GM18520 (cell line): Measurements from ENCODE around the gene FAT1.

ENCODE experiments used
- ATAC-seq: cut with Tn5 transposase; IDR thresholded peaks from one replicate; pipeline ENCODE4 v1.9.1; 2021; ENCODE audit not compliant: unreplicated experiment

FAT1 gene

GRCh38 chr4:186752325-186752724, 28.7 kb upstream of the FAT1 start:
- no peak for ATAC-seq

- ATAC-seq = no peak
These were observed 26.1 kb upstream of the FAT1 start for GRCh38 chr4:186749611-186750281.

- ATAC-seq = no peak
These were observed 22.9 kb upstream of the FAT1 start for GRCh38 chr4:186746581-186746980.

DNA sequence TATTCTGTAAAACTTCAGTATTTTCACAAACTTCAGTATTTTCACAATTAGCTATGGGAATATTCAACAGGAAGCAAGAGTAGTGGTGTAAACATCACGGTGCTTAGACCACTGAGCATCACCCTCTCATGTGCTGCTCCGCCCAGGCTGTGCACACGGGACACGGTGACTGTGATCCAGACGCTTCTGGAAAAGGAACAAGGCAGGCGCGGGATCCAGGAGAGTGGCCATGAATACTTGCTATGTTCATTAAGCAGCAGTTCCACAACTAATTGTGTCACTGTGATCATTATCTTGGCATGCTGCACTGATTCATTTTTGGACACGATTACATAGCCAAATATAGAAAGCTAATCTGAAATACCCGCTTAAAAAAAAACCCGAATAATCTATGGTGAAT, 19.6 kb upstream of the FAT1 start:
- no peak for ATAC-seq

- no peak for ATAC-seq
These were observed 17.2 kb upstream of the FAT1 start for GRCh38 chr4:186740822-186741221.

- ATAC-seq = no peak
These were observed 16.3 kb upstream of the FAT1 start for GRCh38 chr4:186739802-186740434.

GRCh38 chr4:186739317-186739716, 15.7 kb upstream of the FAT1 start:
- ATAC-seq = no peak

DNA sequence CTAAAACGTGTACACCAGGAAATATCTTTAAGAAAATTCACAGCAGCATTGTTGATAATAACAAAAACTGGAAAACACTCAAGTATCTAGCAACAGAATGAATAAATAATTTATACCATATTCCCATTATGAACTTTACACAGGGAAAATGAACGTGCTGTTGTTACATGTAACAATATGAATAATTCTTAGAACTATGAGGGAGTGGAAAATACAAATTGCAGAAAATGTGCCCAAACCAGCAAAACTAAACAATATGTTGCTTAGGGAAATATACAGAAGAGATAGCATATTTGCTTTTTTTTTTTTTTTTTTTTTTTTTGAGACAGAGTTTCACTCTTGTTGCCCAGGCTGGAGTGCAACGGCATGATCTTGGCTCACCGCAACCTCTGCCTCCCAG, 14.8 kb upstream of the FAT1 start:
- ATAC-seq = no peak

- no peak for ATAC-seq
These were observed 13.8 kb upstream of the FAT1 start for GRCh38 chr4:186737427-186737826.

DNA sequence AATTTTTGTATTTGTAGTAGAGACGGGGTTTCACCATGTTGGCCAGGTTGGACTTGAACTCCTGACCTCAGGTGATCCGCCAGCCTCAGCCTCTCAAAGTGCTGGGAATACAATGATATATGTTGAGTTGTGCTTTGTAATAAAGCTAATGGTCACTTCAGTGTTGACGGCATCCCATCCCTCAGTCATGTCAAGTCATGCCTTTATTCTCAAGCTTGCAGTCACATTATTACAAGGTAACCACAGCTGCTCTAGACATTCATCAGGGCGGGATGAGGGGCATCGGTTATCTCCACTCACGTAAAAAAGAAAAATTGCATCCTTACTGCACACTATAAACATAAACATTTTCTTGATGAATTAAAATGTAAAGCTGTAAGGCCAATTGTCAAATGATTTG, 12.8 kb upstream of the FAT1 start:
- ATAC-seq = no peak

DNA sequence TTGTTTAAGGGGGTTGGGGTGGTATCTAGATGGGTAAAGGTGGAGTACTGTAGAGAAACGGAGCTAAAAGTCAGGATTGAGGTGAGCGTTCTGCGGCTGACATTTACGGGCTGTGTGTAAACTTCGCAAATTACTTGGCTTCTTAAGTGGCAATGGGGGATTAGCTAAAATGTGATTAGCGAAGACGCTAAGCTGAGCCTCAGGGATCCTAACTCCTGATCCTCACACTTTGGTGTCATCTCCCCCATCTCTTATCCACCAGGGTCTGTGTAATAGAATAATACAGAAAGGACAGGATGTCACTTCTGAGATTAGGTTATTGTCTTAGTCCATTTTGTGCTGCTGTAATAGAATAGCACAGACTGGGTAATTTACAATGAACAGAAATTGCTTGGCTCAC, 10.6 kb upstream of the FAT1 start:
- ATAC-seq = no peak

GRCh38 chr4:186733778-186734177, 10.1 kb upstream of the FAT1 start:
- ATAC-seq = no peak

GRCh38 chr4:186730621-186731020, 7.0 kb upstream of the FAT1 start:
- ATAC-seq = no peak

- ATAC-seq = no peak
These were observed 6.2 kb upstream of the FAT1 start for GRCh38 chr4:186729856-186730255.

GRCh38 chr4:186728631-186729271, 5.1 kb upstream of the FAT1 start:
- no peak for ATAC-seq

DNA sequence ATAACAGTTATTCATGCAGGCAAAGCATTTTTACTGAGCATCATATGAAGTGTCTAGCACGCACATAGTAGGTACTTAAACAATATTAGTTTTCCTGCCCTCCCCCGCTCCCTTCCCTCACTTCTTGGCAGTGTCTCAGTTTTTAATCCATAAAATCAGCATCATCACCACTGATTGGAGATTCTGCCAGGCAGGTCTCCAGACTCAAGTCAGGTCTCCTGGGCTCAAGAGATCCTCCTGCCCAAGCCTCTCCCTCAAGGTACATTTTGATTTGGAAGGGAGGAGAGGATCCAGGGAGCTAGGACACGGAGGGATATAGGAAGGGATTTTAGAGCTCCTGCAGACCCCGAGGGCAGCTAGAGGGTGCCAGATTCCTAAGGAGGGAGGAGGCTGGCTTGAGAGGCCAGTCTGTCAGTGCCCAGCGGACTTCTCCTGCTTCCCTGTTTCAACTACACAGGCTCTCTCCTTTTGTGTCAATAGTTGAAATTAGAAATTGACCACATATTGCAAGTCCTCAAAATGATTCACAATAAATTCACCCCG, 4.4 kb upstream of the FAT1 start:
- ATAC-seq = no peak

DNA sequence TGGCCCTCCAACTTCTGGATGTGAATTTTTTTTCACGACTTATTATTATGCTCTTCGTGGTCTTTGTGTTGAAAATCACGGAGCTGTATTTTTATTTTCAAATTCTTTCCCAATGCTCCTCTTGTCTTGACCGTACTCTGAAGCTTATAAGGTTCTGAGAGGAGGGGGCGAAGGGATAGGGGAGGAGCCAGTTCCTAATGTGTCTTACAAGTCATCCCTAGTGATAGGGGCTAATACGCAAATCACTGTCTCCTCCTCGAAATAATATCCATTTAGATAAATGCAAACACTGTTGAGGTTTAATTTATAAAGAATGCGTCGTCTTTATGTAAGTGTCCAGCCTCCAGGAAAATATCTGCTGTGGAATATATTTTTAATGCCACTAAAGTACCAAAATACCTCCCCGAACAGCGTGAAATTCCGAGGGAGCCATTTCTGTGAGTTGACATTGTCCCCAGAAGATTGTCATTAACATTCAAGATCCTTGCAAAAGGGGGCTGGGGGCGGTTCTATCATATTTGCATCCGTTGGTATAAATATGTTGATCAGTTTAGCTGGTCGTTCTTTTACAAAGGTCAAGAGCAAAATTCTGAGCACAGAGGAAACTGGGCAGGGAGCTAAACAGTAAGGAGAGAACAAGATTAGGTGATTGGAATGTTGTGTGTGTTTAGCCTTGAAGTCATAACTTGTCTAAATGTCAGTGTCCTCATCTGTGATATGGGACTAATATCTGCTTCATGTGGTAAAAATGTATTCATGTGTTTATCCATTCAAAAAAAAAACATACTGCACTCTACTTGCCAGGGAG, 3.7 kb upstream of the FAT1 start:
- ATAC-seq = no peak

GRCh38 chr4:186726426-186727168, 2.9 kb upstream of the FAT1 start:
- ATAC-seq = no peak

DNA sequence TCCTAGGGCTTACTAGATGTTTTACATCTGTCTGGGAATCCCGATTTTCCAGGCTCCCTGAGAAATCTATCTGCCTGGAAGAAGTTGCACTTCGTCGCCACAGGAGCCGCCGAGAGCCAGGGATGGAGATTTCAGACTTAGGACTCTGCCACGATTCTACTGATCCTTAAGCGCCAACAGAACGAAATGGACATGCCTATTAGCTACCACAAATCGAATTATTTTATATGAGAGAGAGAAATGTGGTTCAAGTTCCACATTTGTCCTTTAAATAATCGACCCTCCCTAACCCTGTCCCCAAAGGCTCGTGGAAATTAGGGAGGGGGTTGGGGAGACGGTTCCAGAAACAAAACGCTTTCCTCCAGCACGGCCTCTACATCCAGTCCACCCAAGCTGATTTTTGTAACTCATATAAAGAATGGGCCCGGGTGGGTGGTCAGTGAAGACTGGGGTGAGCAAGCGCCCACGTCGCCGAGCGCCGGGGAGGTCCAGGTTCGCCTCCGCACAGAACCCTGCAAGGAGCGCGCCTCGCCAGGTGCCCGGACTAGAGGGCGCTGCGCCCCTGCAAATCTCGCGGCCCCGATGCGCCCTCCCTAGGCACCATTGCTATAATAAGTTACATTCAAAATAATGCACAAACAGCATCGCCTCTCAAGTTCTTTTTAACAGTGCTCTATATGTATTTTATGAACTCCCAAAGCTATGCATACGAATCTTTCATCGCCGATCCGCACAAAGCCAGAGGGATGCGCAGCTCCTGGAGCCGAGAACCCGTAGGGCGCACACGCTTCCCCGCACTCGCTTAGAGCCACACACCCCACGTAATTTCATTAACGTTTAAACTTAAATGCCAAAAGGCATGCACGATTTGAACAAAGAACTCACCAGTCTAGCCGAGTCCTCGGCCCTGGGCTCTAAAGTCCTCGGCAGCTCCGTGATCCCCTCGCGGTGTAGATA, 2.1 kb upstream of the FAT1 start:
- no peak for ATAC-seq
